ENCODE data around the gene GSK3B. TPM values are rescaled to one million over a fixed set of nuclear protein-coding genes. Genes with fewer than 3 reads are reported as not detected.

GSK3B gene
- total RNA-seq, 1 experiment from 2014 or later = 50.0 TPM

GRCh38 chr3:120048355-120049041, 45.7 kb downstream of the GSK3B start (continued):
- TF ChIP-seq ZBTB33 (IDR thresholded peaks at IDR 0.05; ENCODE audit: extremely low read depth, insufficient replicate concordance, low read length) = no peak
- no peak for TF ChIP-seq SP1 (IDR thresholded peaks at IDR 0.05; ENCODE audit: low read depth)
- no peak for TF ChIP-seq ATF3 (IDR thresholded peaks at IDR 0.05)
- TF ChIP-seq POLR2A (IDR thresholded peaks at IDR 0.05; ENCODE audit: borderline replicate concordance, extremely low read depth, insufficient read depth, insufficient read length) = no peak
- no peak for TF ChIP-seq FOSL1 (IDR thresholded peaks at IDR 0.05; ENCODE audit: low read depth)
- TF ChIP-seq YY1 (IDR thresholded peaks at IDR 0.05; ENCODE audit: extremely low read depth, insufficient replicate concordance, low read depth, low read length) = no peak
- no peak for TF ChIP-seq SRF (IDR thresholded peaks at IDR 0.05; ENCODE audit: low read depth)
- no peak for TF ChIP-seq JUND (IDR thresholded peaks at IDR 0.05)

- DNase-seq (ENCODE audit: low read depth, low spot score) (no peak), ATAC-seq (no peak)
- Histone ChIP-seq H3K27ac (ENCODE audit: low read depth, low read length) (no peak overlapping the region), H3K9ac (ENCODE audit: low read length) (no peak overlapping the region), H3K9me2 (ENCODE audit: insufficient read depth) (no peaks in the 10 kb centered on the region), H4K20me1 (ENCODE audit: insufficient read depth) (no peaks in the 10 kb centered on the region), H3K4me2 (ENCODE audit: low read length) (no peak overlapping the region), H3K27me3 (ENCODE audit: insufficient read depth, low read length) (no peaks in the 10 kb centered on the region), H3K79me2 (ENCODE audit: insufficient read depth, low read length) (peaks cover 99% of the 10 kb centered on the region), H3K4me1 (ENCODE audit: control insufficient read depth in 1 of 2, insufficient read depth in 2 of 2, low read length in 2 of 2) (no peaks in the 10 kb centered on the region), H2AFZ (ENCODE audit: low read depth, low read length, poor library complexity, severe bottlenecking) (no peak overlapping the region), H3K4me3 (replicated peaks in 1 of 2; ENCODE audit: low read depth in 1 of 2, low read length in 2 of 2) (no peak overlapping the region), H3K9me3 (ENCODE audit: control insufficient read depth in 1 of 2, insufficient read depth in 1 of 2, low read depth in 1 of 2, low read length in 2 of 2) (peaks cover 0 to 10% of the 10 kb centered on the region in 2 experiments; a peak in 2 of 4 replicates), H3K36me3 (ENCODE audit: control insufficient read depth in 1 of 2, insufficient read depth in 2 of 2, low read length in 2 of 2) (no peaks in the 10 kb centered on the region)
- intact Hi-C loops (cut with micrococcal nuclease) = no loop called here
- no TSS peak for BruUV-seq (replicated peaks)
- RAD21 ChIA-PET (ENCODE audit: low non-redundant PET in 1 of 2, low total read pairs in 2 of 2, uncharacterized antibody in 2 of 2, unreplicated experiment in 2 of 2) = no interaction called here
- POLR2A ChIA-PET = no interaction called here
- CTCF ChIA-PET = no interaction called here
- no peak for TF ChIP-seq SP1 (IDR thresholded peaks at IDR 0.05; ENCODE audit: low read depth)
- TF ChIP-seq EGR1 (IDR thresholded peaks at IDR 0.05; ENCODE audit: low read depth) = no peak
- no peak for TF ChIP-seq ZNF274 (IDR thresholded peaks at IDR 0.05; ENCODE audit: low read depth, low read length)
- TF ChIP-seq YY1 (IDR thresholded peaks at IDR 0.05; ENCODE audit: extremely low read depth, insufficient replicate concordance, low read depth, low read length) = no peak
- no peak for TF ChIP-seq TCF7L2 (IDR thresholded peaks at IDR 0.05; ENCODE audit: borderline replicate concordance, extremely low read depth, insufficient read depth, insufficient read length)
- no peak for TF ChIP-seq POLR2AphosphoS5 (IDR thresholded peaks at IDR 0.05; ENCODE audit: low read depth, low read length)
- TF ChIP-seq POLR2A (IDR thresholded peaks at IDR 0.05; ENCODE audit: borderline replicate concordance, extremely low read depth, insufficient read depth, insufficient read length) = no peak
- TF ChIP-seq EZH2phosphoT487 (IDR thresholded peaks at IDR 0.05; ENCODE audit: borderline replicate concordance) = no peak
- TF ChIP-seq EZH2 (IDR thresholded peaks at IDR 0.05) = no peak
- TF ChIP-seq FOSL1 (IDR thresholded peaks at IDR 0.05; ENCODE audit: low read depth) = no peak
- no peak for TF ChIP-seq SRF (IDR thresholded peaks at IDR 0.05; ENCODE audit: low read depth)
- TF ChIP-seq CEBPB (IDR thresholded peaks at IDR 0.05; ENCODE audit: low read depth) = no peak
- no peak for TF ChIP-seq ZBTB33 (IDR thresholded peaks at IDR 0.05; ENCODE audit: extremely low read depth, insufficient replicate concordance, low read length)
- no peak for TF ChIP-seq REST (IDR thresholded peaks at IDR 0.05; ENCODE audit: low read depth)
Observed at GRCh38 chr3:120047686-120048085, 46.6 kb downstream of the GSK3B start.

Measured in HCT116 (cell line).